Measurements from ENCODE around the gene UBAC2. TPM values are rescaled to one million over a fixed set of nuclear protein-coding genes. Genes with fewer than 3 reads are reported as not detected.

UBAC2 gene
- total and polyA plus RNA-seq, 2 of the 8 experiments (the other 6 are each of a cell fraction or from before 2014, with no cell fraction given), result 75.9 to 76.9 TPM

DNA sequence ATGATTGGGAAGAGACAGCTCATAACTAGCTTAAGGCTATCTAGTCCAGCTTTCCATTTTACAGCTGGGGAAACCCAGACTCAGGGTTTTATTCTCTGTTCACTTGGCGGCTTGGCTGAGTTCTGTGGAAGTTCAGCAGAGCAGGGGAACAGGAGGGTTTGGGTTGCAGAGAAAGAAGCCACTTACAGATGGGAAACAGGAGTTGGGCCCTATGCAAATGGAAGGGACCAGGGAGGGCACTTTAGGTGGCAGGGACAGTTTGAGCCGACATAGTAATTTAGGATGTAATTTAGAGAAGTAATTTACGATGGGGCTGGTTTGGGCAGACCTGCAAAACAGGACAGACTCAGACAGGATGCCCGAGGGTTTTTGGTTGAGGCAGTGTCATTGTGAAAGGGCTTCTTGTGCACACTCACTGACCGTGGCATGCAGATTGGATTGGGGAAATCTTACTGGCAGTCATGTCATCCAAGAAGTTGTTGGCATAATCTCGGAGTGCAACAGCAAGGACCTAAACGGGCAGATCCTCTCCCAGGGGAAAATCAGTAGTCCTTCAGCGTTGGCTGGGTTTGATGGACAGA is 153.8 kb downstream of the UBAC2 start:
- POLR2A ChIA-PET (ENCODE audit: partially characterized antibody), result no interaction called here
- Histone ChIP-seq H3K9ac (replicated peaks in 1 of 4; ENCODE audit: extremely low read depth in 1 of 4, low read depth in 3 of 4, low read length in 3 of 4) (no peak overlapping the region), H3K23me2 (ENCODE audit: low read depth, low read length) (no peaks in the 10 kb centered on the region), H3K27ac (ENCODE audit: low read depth, low read length) (no peak overlapping the region), H2AFZ (ENCODE audit: low read length) (no peak overlapping the region), H2BK20ac (ENCODE audit: low read length) (no peak overlapping the region), H3K56ac (replicated peaks; ENCODE audit: insufficient read length, low read depth, low read length) (no peak overlapping the region), H3K4ac (replicated peaks; ENCODE audit: insufficient read length, low read depth, low read length) (no peak overlapping the region), H3K79me2 (ENCODE audit: control insufficient read depth in 1 of 2, insufficient read depth in 2 of 2, low read length in 2 of 2) (no peaks in the 10 kb centered on the region), H4K8ac (ENCODE audit: extremely low read depth, insufficient read depth, low read length) (no peak overlapping the region), H4K20me1 (replicated peaks in 1 of 2; ENCODE audit: control insufficient read depth in 1 of 2, insufficient read depth in 2 of 2, low read length in 2 of 2) (peaks cover 0 to 3% of the 10 kb centered on the region in 2 experiments), H3K79me1 (ENCODE audit: low read depth, low read length) (peaks cover 2% of the 10 kb centered on the region; the same call in 1 of the 2 replicates), H2BK120ac (replicated peaks; ENCODE audit: low read depth, low read length) (no peak overlapping the region), H3K14ac (ENCODE audit: insufficient read length) (no peak overlapping the region), H3K36me3 (ENCODE audit: control insufficient read depth in 2 of 4, insufficient read depth in 4 of 4, low read length in 3 of 4) (peaks cover 0 to 12% (median 4%) of the 10 kb centered on the region in 4 experiments; a peak in 3 of 8 replicates), H4K5ac (ENCODE audit: insufficient read length, low read depth, low read length) (no peak overlapping the region), H4K91ac (replicated peaks; ENCODE audit: insufficient read length, low read length) (no peak overlapping the region), H3K9me3 (ENCODE audit: insufficient read depth in 2 of 2, low read depth in 1 of 2, low read length in 1 of 2) (no peaks in the 10 kb centered on the region), H3K27me3 (replicated peaks in 1 of 4; ENCODE audit: control insufficient read depth in 3 of 4, extremely low read depth in 1 of 4, insufficient read depth in 3 of 4, low read length in 3 of 4) (no peaks in the 10 kb centered on the region), H3K4me2 (ENCODE audit: insufficient read depth in 1 of 2, low read depth in 2 of 2, low read length in 2 of 2) (no peak overlapping the region), H3K4me1 (replicated peaks in 1 of 4; ENCODE audit: control insufficient read depth in 3 of 4, insufficient read depth in 4 of 4, low read length in 3 of 4) (peaks cover 0 to 2% (median 0%) of the 10 kb centered on the region in 4 experiments; a peak in 2 of 7 replicates), H3K18ac (ENCODE audit: extremely low read depth, low read length) (no peak overlapping the region), H3K4me3 (ENCODE audit: extremely low read depth in 1 of 4, insufficient read depth in 2 of 4, low read depth in 3 of 4, low read length in 4 of 4) (no peak overlapping the region), H2BK12ac (ENCODE audit: low read depth, low read length) (no peak overlapping the region), H2BK15ac (ENCODE audit: low read length) (no peak overlapping the region), H3K23ac (ENCODE audit: insufficient read length) (no peak overlapping the region), H2BK5ac (ENCODE audit: low read depth, low read length) (no peak overlapping the region), H2AK5ac (ENCODE audit: low read depth, low read length) (no peak overlapping the region)
- 86% methylated on average over 8 of the region's 8 CpGs; no CpG with 5 or more reads in 1 of the 2 experiments for WGBS, 2 experiments (ENCODE audit: extremely low coverage in 1 of 2, insufficient coverage in 1 of 2, insufficient read length in 1 of 2, insufficient replicate concordance in 2 of 2, low coverage in 1 of 2, low lambda C conversion rate in 2 of 2, missing lambda C conversion rate in 1 of 2)
- CTCF ChIA-PET (ENCODE audit: partially characterized antibody), result interaction anchor here (0.9 to 3.3 kb wide), 3 partner anchors 12 to 86 kb away, joined by 4 to 20 read pairs (median 8); no protein-coding TSS in a partner anchor
- TF ChIP-seq BACH1 (IDR thresholded peaks at IDR 0.05; ENCODE audit: low read length) (no peak), KDM5A (IDR thresholded peaks at IDR 0.05; ENCODE audit: low read length) (no peak), TAF7 (optimal IDR thresholded peaks at IDR 0.05; ENCODE audit: borderline replicate concordance, low read depth, low read length) (no peak), KDM4A (IDR thresholded peaks at IDR 0.05; ENCODE audit: low read depth, low read length, severe bottlenecking) (no peak), SRF (IDR thresholded peaks at IDR 0.05; ENCODE audit: low read depth, low read length) (no peak), ASH2L (IDR thresholded peaks at IDR 0.05; ENCODE audit: low read length) (no peak), RBBP5 (IDR thresholded peaks at IDR 0.05; ENCODE audit: borderline replicate concordance, low read depth, low read length) (no peak), TAF1 (IDR thresholded peaks at IDR 0.05; ENCODE audit: low read depth, low read length) (no peak), EZH2 (IDR thresholded peaks at IDR 0.05; ENCODE audit: low read depth, low read length, severe bottlenecking) (no peak), POU5F1 (IDR thresholded peaks at IDR 0.05; ENCODE audit: low read depth, low read length) (no peak), RFX5 (IDR thresholded peaks at IDR 0.05; ENCODE audit: borderline replicate concordance, low read depth, low read length) (no peak)
- FAIRE-seq (no peak), DNase-seq (ENCODE audit: low read depth in 1 of 2, low spot score in 2 of 2) (peak in 1 of 2 experiments; percentile 28)
